HCT116 (cell line): ENCODE data around the gene ATP5PO. TPM values are rescaled to one million over a fixed set of nuclear protein-coding genes. Genes with fewer than 3 reads are reported as not detected.
A peak's percentile ranks its signal among the peaks of the same experiment; 100 is the strongest.

Source experiments
- ATAC-seq: fragments of 200-7000 bp; cut with Tn5 transposase; 2 replicates; pipeline ENCODE4 v1.9.1; 2020; ENCODE audit warnings: mild to moderate bottlenecking, moderate library complexity
- BruUV-seq: library from RNA; stranded (reverse); fragments of 400-500 nt; replicated peaks from 2 replicates; lab custom pipeline; 2021; lab: Mats Ljungman, UMichigan
- CTCF ChIA-PET: fragments of 300-600 bp; sonication (Branson Sonifier 250); formaldehyde crosslinking; loops from one replicate; lab custom pipeline; 2021; ENCODE audit warnings: antibody characterized with exemption; lab: Charles Lee
- POLR2A ChIA-PET: fragments of 300-600, 350-600 bp; sonication (Branson Sonifier 250); formaldehyde crosslinking; loops from one replicate; lab custom pipeline; 2021; ENCODE audit warnings: antibody characterized with exemption; lab: Charles Lee
- RAD21 ChIA-PET, 2 experiments: fragments of 300-600 bp; sonication (Branson Sonifier 250); formaldehyde crosslinking; loops; one replicate each; lab custom pipeline; 2023; ENCODE audit warnings: low total read pairs in 2 of 2; ENCODE audit not compliant: uncharacterized antibody in 2 of 2, unreplicated experiment in 2 of 2, low non-redundant PET in 1 of 2; lab: Charles Lee
- DNase-seq: peaks from one replicate; pipeline ENCODE4 v3.0.0-alpha.2; 2010; ENCODE audit warnings: low read depth, low spot score
- H2AFZ ChIP-seq: fragments of 200-600 bp; shearing (Covaris generic), sonication (generic); 2 replicates; pipeline ENCODE4 v1.6.1; 2017; ENCODE audit warnings: low read depth, mixed run types, mixed read lengths, antibody characterized with exemption, low read length; ENCODE audit not compliant: poor library complexity, severe bottlenecking
- H3K27ac ChIP-seq: 2 replicates; pipeline ENCODE4 v1.5.1; 2012; ENCODE audit warnings: low read depth, low read length
- H3K27me3 ChIP-seq: fragments of 200-600 bp; sonication (generic); 2 replicates; pipeline ENCODE4 v1.6.1; 2016; ENCODE audit warnings: mixed run types, low read length, mixed read lengths; ENCODE audit not compliant: insufficient read depth
- H3K36me3 ChIP-seq, 2 experiments: fragments of 200-500 bp in 1 of 2; fragments of 200-600 bp in 1 of 2; sonication (Bioruptor generic) in 1 of 2; sonication (generic) in 1 of 2; 2 replicates each; pipeline versions ENCODE4 v1.5.1 to v1.6.1; 2014 to 2016; ENCODE audit warnings: low read length in 2 of 2, inconsistent platforms in 1 of 2, mixed read lengths in 1 of 2, mixed run types in 1 of 2; ENCODE audit not compliant: insufficient read depth in 2 of 2, control insufficient read depth in 1 of 2
- H3K4me1 ChIP-seq, 2 experiments: fragments of 200-600 bp in 1 of 2; sonication (generic) in 1 of 2; 2 replicates each; pipeline versions ENCODE4 v1.5.1 to v1.6.1; 2012 to 2017; ENCODE audit warnings: low read length in 2 of 2, inconsistent platforms in 1 of 2, mild to moderate bottlenecking in 1 of 2, mixed read lengths in 1 of 2, mixed run types in 1 of 2, moderate library complexity in 1 of 2; ENCODE audit not compliant: insufficient read depth in 2 of 2, control insufficient read depth in 1 of 2
- H3K4me2 ChIP-seq: fragments of 200-600 bp; sonication (generic); 2 replicates; pipeline ENCODE4 v1.6.1; 2017; ENCODE audit warnings: mixed run types, low read length, mixed read lengths
- H3K4me3 ChIP-seq, 2 experiments: fragments of 200-600 bp in 1 of 2; sonication (generic) in 1 of 2; replicated peaks in 1 of 2; 2 replicates each; pipeline ENCODE4 v1.5.1; 2011 to 2016; ENCODE audit warnings: low read length in 2 of 2, control low read depth in 1 of 2, low read depth in 1 of 2, mild to moderate bottlenecking in 1 of 2, mixed read lengths in 1 of 2, mixed run types in 1 of 2
- H3K79me2 ChIP-seq: fragments of 200-600 bp; sonication (generic); 2 replicates; pipeline ENCODE4 v1.6.1; 2017; ENCODE audit warnings: mild to moderate bottlenecking, mixed run types, low read length, moderate library complexity, mixed read lengths; ENCODE audit not compliant: insufficient read depth
- H3K9ac ChIP-seq: fragments of 200-600 bp; sonication (generic); 2 replicates; pipeline ENCODE4 v1.6.1; 2016; ENCODE audit warnings: low read length, mixed read lengths
- H3K9me2 ChIP-seq: fragments of 200-600 bp; sonication (generic), shearing (Covaris generic); 2 replicates; pipeline ENCODE4 v1.6.1; 2017; ENCODE audit warnings: mixed run types, mild to moderate bottlenecking, moderate library complexity; ENCODE audit not compliant: insufficient read depth
- H3K9me3 ChIP-seq, 2 experiments: fragments of 200-500 bp in 1 of 2; fragments of 200-600 bp in 1 of 2; sonication (Bioruptor generic) in 1 of 2; sonication (generic) in 1 of 2; 2 replicates each; pipeline ENCODE4 v1.6.1; 2014 to 2017; ENCODE audit warnings: low read length in 2 of 2, mixed read lengths in 2 of 2, inconsistent platforms in 1 of 2, low read depth in 1 of 2, mild to moderate bottlenecking in 1 of 2, mixed run types in 1 of 2, moderate library complexity in 1 of 2; ENCODE audit not compliant: control insufficient read depth in 1 of 2, insufficient read depth in 1 of 2
- H4K20me1 ChIP-seq: fragments of 200-600 bp; sonication (generic), shearing (Covaris generic); 2 replicates; pipeline ENCODE4 v1.6.1; 2017; ENCODE audit warnings: mixed run types, mild to moderate bottlenecking, moderate library complexity; ENCODE audit not compliant: insufficient read depth
- CEBPB ChIP-seq: IDR thresholded peaks from 2 replicates; pipeline ENCODE4 v1.6.1; 2012; ENCODE audit warnings: low read depth
- FOSL1 ChIP-seq: IDR thresholded peaks from 2 replicates; pipeline ENCODE4 v1.6.1; 2012; ENCODE audit warnings: low read depth
- JUND ChIP-seq: IDR thresholded peaks from 2 replicates; pipeline ENCODE4 v1.6.1; 2012
- POLR2AphosphoS5 ChIP-seq: IDR thresholded peaks from 2 replicates; pipeline ENCODE4 v1.6.1; 2011; ENCODE audit warnings: mild to moderate bottlenecking, low read depth, low read length, moderate library complexity
- RAD21 ChIP-seq: IDR thresholded peaks from 2 replicates; pipeline ENCODE4 v1.6.1; 2012; ENCODE audit warnings: low read depth, mild to moderate bottlenecking
- TCF7L2 ChIP-seq: IDR thresholded peaks from 2 replicates; pipeline ENCODE4 v1.7.0; 2011; ENCODE audit warnings: borderline replicate concordance, inconsistent platforms; ENCODE audit not compliant: insufficient read depth, insufficient read length; ENCODE audit errors: extremely low read depth
- ZFX ChIP-seq: fragments of 450-650 bp; IDR thresholded peaks from 2 replicates; pipeline ENCODE4 v1.6.1; 2017
- ZNF274 ChIP-seq: fragments of 200-500 bp; sonication (Bioruptor generic); IDR thresholded peaks from 2 replicates; pipeline ENCODE4 v1.6.1; 2014; ENCODE audit warnings: mild to moderate bottlenecking, low read depth, low read length, inconsistent platforms
- intact Hi-C: fragments of 100-400 bp; cut with micrococcal nuclease; formaldehyde crosslinking; loops from 2 replicates; pipeline ENCODE4 v1.10.0; 2022
- total RNA-seq: library from RNA; stranded (reverse); gene quantifications from one replicate; pipeline ENCODE4 v1.2.1, GENCODE V29; 2021; ENCODE audit not compliant: unreplicated experiment
- TF ChIP-seq, protein P1 (sequence below): IDR thresholded peaks from 2 replicates; pipeline ENCODE4 v1.6.1; 2012
- TF ChIP-seq, protein P2 (sequence below), 3 experiments: fragments of 200-600 bp in 1 of 3; sonication (generic) in 1 of 3; IDR thresholded peaks in 2 of 3; conservative IDR thresholded peaks in 1 of 3; 2 replicates each; pipeline ENCODE4 v1.5.1; 2012 to 2017; ENCODE audit warnings: low read depth in 2 of 3, low read length in 2 of 3, antibody characterized with exemption in 1 of 3, borderline replicate concordance in 1 of 3, control low read depth in 1 of 3, mild to moderate bottlenecking in 1 of 3, mixed read lengths in 1 of 3, mixed run types in 1 of 3, moderate library complexity in 1 of 3; ENCODE audit not compliant: insufficient read depth in 1 of 3

Gene ATP5PO
- total RNA-seq, 1 experiment from 2014 or later = 238 TPM

DNA sequence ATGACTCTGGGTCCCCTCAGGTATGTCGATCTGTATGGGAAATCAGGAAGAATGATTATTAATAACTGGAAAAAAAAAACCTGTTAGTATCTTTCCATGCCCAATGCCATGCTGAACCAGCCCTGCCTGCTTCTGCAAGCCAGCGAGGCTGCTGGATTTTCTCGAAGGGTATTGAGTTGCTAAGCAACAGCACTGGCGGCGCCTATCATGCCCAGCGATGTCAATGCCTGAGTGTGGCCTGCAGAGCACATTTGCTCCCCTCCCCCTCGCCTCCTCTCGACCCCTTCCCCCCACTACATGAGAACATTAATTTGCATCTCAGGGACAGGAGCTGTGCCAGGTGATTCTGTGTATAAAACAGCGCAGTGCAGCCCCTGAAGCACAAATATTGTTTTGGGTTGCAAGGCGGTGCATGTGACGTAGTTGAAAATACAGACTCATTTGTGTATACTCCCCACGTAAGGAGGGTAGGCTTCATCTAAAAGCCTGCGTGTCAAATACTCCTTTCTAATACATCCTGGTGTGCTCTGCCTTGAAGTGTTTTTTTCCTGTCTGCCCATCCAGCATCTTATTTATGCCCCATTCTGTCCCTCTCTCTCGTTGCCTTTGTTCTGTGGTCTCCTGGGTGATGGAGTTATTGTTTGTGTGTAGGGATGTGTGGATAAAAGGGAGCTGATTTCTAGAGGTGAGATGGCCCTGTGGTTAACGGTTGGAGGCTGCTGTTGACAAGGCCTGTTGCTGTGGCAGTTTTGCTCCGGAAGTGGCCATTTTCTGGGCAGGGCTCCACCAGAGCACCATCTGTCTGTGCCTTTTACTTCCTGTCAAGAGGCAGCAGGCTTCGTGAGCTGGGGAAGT is 32.7 kb upstream of the ATP5PO start:
- BruUV-seq = no TSS peak
- H3K4me3 ChIP-seq = peak overlapping the region; percentile 24 to 52
- H3K79me2 ChIP-seq = no peaks in the 10 kb centered on the region
- H3K27me3 ChIP-seq = no peaks in the 10 kb centered on the region
- H3K27ac ChIP-seq = peak overlapping the region; percentile 86
- H3K9me3 ChIP-seq = no peaks in the 10 kb centered on the region
- no peaks in the 10 kb centered on the region for H3K36me3 ChIP-seq
- TF ChIP-seq ZNF274 (no peak), TCF7L2 (peak; percentile 5)
- TF ChIP-seq, all 23 proteins: peak for 1
- ChIA-PET POLR2A (interaction anchor here (0.9 to 1.5 kb wide), 3 partner anchors 10 to 28 kb away, joined by 4 to 5 read pairs (median 4); no protein-coding TSS in a partner anchor), RAD21 (interaction anchor here (0.7 to 1.1 kb wide), 3 partner anchors 206 to 399 kb away, joined by 3 to 4 read pairs (median 3); no protein-coding TSS in a partner anchor), CTCF (interaction anchor here (0.9 to 2.7 kb wide), 4 partner anchors 13 to 419 kb away, joined by 3 to 15 read pairs (median 4); no protein-coding TSS in a partner anchor)
- H3K4me1 ChIP-seq = peaks cover 32 to 40% of the 10 kb centered on the region in 2 experiments
- no peaks in the 10 kb centered on the region for H4K20me1 ChIP-seq
- DNase-seq (peak; percentile 61), ATAC-seq (peak; percentile 77)
- peak overlapping the region; percentile 86 for H3K4me2 ChIP-seq
- peak overlapping the region; percentile 2 for H2AFZ ChIP-seq
- peak overlapping the region; percentile 65 for H3K9ac ChIP-seq
- intact Hi-C loops = loop anchor here (10.0 kb wide), 1 partner anchor 126 kb away; the partner anchor contains the start of genes MRPS6 and SLC5A3
- H3K9me2 ChIP-seq = no peaks in the 10 kb centered on the region

DNA sequence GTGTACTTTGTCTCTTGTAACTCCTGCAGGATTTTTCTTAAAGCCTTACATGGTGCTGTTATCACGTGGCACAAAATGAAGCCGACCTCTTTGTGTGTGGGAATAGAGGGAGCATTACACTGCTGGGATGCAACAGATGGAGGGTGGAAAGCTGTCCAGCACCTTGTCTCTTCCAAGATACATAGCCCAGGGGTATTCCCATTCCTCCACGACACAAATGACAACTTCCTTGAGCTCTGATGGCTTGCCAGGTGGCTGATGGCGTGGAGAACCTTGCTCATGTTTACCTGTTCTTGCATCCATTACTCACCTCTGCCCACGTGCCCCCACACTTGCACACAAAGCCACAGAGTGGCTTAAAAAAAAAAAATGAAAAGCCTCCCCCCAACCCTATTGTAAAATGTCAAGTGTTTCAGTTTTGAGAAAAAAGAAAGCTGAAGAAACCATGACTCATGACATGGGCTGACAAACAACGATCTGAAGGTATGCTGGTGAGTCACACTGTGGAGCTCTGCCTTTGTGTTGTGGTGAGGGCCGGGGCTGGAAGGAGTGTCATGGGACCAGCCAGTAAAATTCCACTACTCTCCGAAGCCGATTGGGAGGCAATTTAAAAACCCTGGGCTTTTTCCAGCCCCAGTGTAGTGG is 32.0 kb upstream of the ATP5PO start:
- ChIA-PET RAD21 (interaction anchor here (0.7 to 1.1 kb wide), 3 partner anchors 207 to 400 kb away, joined by 3 to 4 read pairs (median 3); no protein-coding TSS in a partner anchor), POLR2A (interaction anchor here (0.9 to 1.5 kb wide), 3 partner anchors 9 to 29 kb away, joined by 4 to 5 read pairs (median 4); no protein-coding TSS in a partner anchor), CTCF (interaction anchor here (0.9 to 2.7 kb wide), 4 partner anchors 14 to 420 kb away, joined by 3 to 15 read pairs (median 4); no protein-coding TSS in a partner anchor)
- no peaks in the 10 kb centered on the region for H3K9me3 ChIP-seq
- BruUV-seq = no TSS peak
- peak overlapping the region; percentile 65 for H3K9ac ChIP-seq
- peak overlapping the region; percentile 34 to 52 for H3K4me3 ChIP-seq
- intact Hi-C loops = loop anchor here (10.0 kb wide), 1 partner anchor 127 kb away; the partner anchor contains the start of genes MRPS6 and SLC5A3
- no peaks in the 10 kb centered on the region for H3K36me3 ChIP-seq
- peaks cover 32 to 43% of the 10 kb centered on the region in 2 experiments for H3K4me1 ChIP-seq
- peak overlapping the region; percentile 74 for H2AFZ ChIP-seq
- no peaks in the 10 kb centered on the region for H3K79me2 ChIP-seq
- H3K9me2 ChIP-seq = no peaks in the 10 kb centered on the region
- H3K27me3 ChIP-seq = no peaks in the 10 kb centered on the region
- peak overlapping the region; percentile 86 for H3K27ac ChIP-seq
- DNase-seq (peak; percentile 93), ATAC-seq (peak; percentile 93)
- H4K20me1 ChIP-seq = no peaks in the 10 kb centered on the region
- H3K4me2 ChIP-seq = peak overlapping the region; percentile 86
- TF ChIP-seq CEBPB (peak; percentile 50; the same call in 1 of the 2 replicates), ZNF274 (no peak), ZFX (no peak), RAD21 (peak; percentile 33; the same call in 1 of the 2 replicates), FOSL1 (peak; percentile 88), JUND (peak; percentile 86), POLR2AphosphoS5 (peak; percentile 32; the same call in 1 of the 2 replicates)
- TF ChIP-seq, protein P1, sequence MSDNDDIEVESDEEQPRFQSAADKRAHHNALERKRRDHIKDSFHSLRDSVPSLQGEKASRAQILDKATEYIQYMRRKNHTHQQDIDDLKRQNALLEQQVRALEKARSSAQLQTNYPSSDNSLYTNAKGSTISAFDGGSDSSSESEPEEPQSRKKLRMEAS = peak; percentile 80
- TF ChIP-seq, protein P2, sequence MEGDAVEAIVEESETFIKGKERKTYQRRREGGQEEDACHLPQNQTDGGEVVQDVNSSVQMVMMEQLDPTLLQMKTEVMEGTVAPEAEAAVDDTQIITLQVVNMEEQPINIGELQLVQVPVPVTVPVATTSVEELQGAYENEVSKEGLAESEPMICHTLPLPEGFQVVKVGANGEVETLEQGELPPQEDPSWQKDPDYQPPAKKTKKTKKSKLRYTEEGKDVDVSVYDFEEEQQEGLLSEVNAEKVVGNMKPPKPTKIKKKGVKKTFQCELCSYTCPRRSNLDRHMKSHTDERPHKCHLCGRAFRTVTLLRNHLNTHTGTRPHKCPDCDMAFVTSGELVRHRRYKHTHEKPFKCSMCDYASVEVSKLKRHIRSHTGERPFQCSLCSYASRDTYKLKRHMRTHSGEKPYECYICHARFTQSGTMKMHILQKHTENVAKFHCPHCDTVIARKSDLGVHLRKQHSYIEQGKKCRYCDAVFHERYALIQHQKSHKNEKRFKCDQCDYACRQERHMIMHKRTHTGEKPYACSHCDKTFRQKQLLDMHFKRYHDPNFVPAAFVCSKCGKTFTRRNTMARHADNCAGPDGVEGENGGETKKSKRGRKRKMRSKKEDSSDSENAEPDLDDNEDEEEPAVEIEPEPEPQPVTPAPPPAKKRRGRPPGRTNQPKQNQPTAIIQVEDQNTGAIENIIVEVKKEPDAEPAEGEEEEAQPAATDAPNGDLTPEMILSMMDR (IDR thresholded peaks at IDR 0.05 in 2 of 3, conservative IDR thresholded peaks at IDR 0.05 in 1 of 3; ENCODE audit: borderline replicate concordance in 1 of 3, insufficient read depth in 1 of 3, low read depth in 2 of 3, low read length in 2 of 3) = no peak
